Stimulated activated CD4-positive, alpha-beta T cell treated with anti-CD3 and anti-CD28 coated beads, TNF-alpha, amount 100 ng/mL, for 24 hours (primary cell): ENCODE results near the gene SMCO1.
"Not testable (repeated sequence)": the region's sequence is repeated elsewhere in the genome, so short reads cannot be mapped to it uniquely, and the experiment has no call there.

Experiments used
- DNase-seq, 3 experiments: peaks; one replicate each; pipeline ENCODE4 v3.0.0-alpha.2; 2020; ENCODE audit warnings: low read depth in 3 of 3

The SMCO1 gene

GRCh38 chr3:196521291-196521690 lies 6.1 kb upstream of the SMCO1 start:
- not testable (repeated sequence) for DNase-seq

GRCh38 chr3:196519718-196520082 lies 4.6 kb upstream of the SMCO1 start:
- DNase-seq = peak in 1 of 3 experiments; percentile 29

GRCh38 chr3:196518966-196519717 lies 4.0 kb upstream of the SMCO1 start:
- DNase-seq = peak in 2 of 3 experiments; percentile 39 to 55

DNA sequence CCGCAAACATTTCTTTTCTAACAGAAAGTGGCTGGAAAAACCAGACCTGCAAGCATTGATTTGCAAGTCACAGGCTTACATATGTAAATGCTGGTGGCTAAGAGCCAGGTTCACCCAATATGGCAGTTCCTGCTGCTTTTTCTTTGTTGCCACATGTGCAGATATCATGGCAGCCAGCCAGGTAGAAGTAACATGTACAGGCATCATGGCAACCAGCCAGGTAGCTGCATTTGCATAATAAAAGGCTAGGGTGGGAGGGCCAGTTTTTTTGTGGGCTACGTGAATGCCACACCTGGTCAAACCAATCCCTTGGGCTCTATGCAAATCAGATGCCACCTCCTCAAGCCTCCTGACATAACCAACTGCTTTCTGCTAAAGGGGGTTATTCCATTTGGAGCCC lies 2.8 kb upstream of the SMCO1 start:
- DNase-seq = no peak

DNA sequence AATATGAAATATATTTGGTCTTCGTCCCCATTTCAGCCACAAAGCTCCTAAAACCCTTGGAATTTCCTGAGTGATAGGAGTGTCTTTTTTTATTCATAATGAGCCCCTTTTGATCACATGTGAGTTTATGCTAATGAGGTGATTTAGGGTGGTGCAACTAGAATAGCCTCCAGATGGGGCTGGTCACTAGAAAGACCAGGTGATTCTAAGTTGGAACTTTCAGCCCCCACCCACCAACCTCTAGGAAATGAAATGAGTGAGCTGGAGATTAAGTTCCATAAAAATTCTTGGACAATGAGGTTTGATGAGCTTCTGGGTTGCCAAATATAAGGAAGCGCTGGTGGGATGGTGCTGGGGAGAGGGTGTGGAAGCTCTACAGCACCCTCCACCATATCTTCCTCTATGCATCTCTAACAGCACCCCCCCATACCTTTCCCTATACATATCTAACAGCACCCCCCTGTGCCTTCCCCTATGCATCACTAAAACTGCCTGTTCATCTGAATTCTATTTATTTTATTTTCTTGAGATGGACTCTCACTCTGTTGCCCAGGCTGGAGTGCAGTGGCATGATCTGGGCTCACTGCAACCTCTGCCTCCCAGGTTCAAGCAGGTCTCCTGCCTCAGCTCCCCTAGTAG lies 2.1 kb upstream of the SMCO1 start:
- no peak for DNase-seq

- no peak for DNase-seq
Observed at GRCh38 chr3:196514350-196514716, 813 bp downstream of the SMCO1 start.

DNA sequence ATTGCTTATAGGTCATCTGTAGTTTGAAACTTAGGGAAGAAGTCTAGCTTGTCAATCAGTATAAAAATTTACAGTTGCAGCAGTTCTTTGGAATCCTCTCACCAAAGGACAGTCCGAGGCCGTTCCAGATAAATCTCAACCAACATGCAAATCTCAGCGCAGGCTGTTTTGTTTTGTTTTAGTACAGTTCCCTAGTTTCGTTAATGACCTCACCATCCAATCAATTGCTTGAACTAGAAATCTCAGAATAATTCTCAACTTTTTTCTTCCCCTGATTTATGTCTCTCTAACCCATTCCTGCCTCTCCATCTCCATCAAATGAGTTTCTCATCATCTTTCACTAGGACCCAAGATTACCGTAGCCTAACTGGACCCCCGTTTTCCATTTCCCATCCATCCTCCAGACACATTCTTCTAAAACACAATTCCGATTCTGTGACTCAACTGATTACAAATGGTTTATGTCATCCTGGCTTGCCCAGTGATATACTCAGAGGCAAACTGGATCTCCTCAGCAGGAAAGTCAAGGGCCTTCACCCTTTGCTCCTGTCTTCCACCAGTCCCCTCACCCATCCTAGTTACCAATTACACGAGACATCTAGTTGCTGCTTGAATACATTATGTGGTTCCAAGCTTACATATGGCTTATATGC lies 1.3 kb downstream of the SMCO1 start:
- no peak for DNase-seq

- DNase-seq = not testable (repeated sequence)
Observed at GRCh38 chr3:196511646-196512425, 3.3 kb downstream of the SMCO1 start.

DNA sequence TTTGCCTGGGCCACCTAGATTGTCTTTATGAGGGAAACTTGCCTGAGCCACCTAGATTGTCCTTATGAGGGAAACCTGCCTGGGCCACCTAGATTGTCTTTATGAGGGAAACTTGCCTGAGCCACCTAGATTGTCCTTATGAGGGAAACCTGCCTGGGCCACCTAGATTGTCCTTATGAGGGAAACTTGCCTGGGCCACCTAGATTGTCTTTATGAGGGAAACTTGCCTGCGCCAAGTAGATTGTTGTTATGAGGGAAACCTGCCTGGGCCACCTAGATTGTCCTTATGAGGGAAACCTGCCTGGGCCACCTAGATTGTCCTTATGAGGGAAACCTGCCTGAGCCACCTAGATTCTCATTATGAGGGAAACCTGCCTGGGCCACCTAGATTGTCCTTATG lies 4.0 kb downstream of the SMCO1 start:
- DNase-seq = not testable (repeated sequence)

- no peak for DNase-seq
Observed at GRCh38 chr3:196506687-196507086, 8.5 kb downstream of the SMCO1 start.

GRCh38 chr3:196504556-196504955 lies 10.6 kb downstream of the SMCO1 start:
- no peak for DNase-seq

DNA sequence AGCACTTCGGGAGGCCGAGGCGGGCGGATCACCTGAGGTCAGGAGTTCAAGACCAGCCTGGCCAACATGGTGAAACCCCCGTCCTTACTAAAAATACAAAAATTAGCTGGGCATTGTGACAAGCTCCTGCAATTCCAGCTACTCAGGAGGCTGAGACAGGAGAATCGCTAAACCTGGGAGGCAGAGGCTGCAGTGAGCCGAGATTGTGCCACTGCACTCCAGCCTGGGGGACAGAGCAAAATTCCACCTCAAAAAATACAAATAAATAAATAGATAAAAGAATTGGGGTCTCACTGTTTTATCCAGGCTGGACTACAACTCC lies 11.1 kb downstream of the SMCO1 start:
- not testable (repeated sequence) for DNase-seq

DNA sequence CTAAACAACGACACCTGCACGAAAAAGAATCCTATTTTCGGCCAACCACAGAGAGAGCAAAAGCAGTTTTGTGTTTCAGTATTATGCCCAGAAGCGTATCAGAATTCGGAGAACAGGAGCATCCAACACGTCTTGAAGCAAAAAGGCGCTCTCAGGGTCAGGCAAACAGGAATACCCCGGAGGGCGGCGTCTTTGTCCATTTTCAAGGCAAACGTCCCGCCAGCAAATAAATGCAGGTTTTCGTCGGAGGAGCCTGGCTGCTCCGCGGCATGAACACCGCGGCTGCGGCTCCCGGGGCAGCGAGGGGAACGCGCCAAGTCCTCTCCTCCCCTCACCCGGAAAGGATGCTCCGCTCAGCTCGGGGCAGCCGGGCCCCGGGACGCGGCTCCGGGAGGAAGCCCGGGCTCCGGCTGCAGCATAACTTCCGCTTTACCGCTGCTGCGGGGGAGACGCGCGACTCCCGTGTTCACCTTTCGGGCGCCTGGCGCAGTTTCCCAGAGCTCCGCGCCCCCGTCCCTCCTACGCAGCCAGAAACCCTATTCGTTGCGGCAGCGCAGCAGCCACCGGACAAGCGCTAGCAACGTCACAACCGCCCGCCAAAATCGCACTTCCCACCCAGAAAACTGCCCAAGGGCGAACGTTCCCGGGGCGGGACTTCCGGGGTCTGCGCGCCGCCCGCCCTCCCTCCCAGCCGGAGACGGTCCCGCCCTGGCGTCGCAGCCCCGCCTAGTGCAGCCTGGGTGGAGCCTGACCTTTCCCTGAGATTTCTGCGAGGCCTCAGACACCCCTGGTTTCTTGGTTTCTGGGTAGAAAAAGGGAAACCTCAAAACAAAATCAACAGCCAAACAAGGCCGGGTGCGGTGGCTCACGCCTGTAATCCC lies 11.7 kb downstream of the SMCO1 start, which contains the start of gene RNF168:
Gene RNF168, minus strand, starts transcription at position 573 of the 881 bp plus-strand sequence. CDS start 595 bp downstream, outside the sequence.
- peak; percentile 83 to 98 (median 94) for DNase-seq

- peak in 2 of 3 experiments; percentile 29 to 43 for DNase-seq
Observed at GRCh38 chr3:196502775-196503195, 12.4 kb downstream of the SMCO1 start.

DNA sequence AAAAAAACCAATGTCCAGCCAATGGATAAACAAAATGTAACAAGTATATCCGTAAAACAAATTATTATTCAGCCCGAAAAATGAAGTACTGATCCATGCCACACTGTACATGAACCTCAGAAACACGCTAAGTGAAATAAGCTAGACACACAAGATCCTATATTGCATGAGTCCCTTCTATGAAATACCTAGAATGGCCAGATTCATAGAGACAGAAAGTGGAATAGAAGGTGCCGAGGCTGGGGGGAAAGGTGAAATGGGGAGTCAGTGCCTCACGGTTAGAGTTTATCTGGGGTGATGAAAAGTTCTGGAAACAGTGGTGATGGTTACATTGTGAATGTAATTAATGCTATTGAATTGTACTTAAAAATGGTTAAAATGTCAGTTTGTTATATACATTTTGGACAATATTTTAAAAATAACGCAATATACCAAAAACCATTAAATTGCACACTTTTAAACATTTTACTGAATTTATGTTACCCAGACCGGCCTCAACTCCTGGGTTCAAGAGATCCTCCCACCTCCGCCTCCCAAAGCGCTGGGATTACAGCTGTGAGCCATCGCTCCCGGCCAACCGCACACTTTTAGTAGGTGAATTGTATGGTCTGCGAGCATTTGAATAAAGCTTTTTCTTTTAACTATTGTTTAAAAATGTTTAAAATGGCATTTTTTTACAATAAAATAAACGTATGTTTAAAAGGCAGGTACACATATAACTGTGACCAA lies 13.7 kb downstream of the SMCO1 start:
- DNase-seq = no peak

GRCh38 chr3:196499807-196500524 lies 15.2 kb downstream of the SMCO1 start:
- peak in 1 of 3 experiments; percentile 32 for DNase-seq

- no peak for DNase-seq
Observed at GRCh38 chr3:196499061-196499460, 16.1 kb downstream of the SMCO1 start.

DNA sequence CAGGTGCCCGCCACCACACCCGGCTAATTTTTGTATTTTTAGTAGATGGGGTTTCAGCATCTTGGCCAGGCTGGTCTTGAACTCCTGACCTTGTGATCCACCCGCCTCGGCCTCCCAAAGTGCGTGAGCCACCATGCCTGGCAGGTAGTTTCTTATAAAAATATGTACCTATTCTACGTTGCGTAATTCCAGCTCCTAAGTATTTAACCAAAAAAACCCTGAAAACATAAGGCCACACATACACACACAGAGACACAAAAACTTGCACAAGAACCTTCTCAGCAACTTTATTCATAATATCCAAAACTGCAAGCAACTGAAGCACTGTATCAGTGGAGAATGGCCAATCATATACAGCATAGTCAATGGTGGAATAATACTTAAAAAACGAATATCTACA lies 16.8 kb downstream of the SMCO1 start:
- no peak for DNase-seq

DNA sequence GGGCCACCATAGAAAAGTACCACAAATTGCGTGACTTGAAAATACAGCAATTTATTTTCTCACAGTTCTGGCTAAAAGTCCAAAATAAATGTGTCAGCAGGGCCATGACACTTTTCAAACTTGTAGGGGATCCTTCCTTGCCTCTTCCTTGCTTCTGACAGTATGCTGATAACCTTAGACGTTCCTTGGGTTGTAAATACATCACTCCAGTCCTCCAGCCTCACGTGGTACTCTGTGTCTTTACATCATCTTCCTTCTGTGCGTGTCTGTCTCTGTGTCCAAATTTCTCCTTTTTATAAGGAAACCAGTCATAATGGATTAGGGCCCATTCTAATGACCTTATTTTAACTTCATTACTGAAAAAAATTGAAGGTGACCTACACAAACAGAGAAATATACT lies 19.0 kb downstream of the SMCO1 start:
- DNase-seq = no peak

DNA sequence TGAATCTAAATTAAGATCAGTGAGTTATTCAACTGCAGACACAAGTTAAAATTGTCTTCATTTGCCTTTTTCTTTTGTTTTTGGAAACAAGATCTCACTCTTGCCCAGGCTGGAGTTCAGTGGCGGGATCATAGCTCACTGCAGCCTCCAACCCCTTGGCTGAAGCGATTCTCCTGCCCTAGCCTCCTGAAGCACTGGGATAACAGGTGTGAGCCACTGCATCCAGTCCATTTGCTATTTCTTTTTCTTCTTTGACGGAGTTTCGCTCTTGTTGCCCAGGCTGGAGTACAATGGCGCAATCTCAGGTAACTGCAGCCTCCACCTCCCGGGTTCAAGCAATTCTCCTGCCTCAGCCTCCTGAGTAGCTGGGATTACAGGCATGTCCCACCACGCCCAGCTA lies 21.9 kb downstream of the SMCO1 start:
- DNase-seq = no peak
